Islet precursor cell (in vitro differentiated cells): ENCODE results near the gene PRR7.

Experiments
- DNase-seq: peaks from one replicate; pipeline ENCODE4 v3.0.0-alpha.2; 2018

The PRR7 gene

DNA sequence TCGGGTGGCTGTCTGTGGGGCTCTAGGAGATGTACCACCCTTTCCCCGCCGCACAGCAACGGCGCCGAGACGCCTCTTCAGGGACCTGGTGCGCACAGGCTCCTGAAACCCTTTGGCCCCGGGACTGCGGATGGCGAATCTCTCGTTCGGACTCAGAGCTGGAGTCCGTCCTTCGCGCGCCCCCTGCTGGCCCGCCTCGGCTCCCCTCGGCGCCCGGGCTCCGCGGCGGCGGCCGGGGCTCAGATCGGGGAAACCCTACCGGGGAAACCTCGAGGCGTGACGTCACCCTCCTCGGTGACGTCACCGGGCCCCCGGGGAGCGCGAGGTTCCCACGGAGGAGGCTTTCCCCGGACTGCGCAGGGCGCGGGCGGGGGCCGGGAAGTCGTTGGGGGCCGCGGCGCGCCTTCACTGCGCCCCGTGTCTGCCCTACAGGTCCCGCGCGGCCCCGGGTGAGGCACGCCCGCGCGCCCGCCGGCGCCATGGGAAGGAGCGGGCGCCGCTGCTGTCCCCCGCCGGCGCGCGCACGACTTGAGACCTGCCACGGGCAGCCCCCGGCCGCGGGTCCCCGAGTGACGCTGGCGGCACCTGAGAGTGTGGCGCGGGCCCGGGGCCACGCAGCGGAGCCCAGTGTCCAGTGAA, 7.9 kb downstream of the PRR7 start:
- DNase-seq = peak; percentile 94

DNA sequence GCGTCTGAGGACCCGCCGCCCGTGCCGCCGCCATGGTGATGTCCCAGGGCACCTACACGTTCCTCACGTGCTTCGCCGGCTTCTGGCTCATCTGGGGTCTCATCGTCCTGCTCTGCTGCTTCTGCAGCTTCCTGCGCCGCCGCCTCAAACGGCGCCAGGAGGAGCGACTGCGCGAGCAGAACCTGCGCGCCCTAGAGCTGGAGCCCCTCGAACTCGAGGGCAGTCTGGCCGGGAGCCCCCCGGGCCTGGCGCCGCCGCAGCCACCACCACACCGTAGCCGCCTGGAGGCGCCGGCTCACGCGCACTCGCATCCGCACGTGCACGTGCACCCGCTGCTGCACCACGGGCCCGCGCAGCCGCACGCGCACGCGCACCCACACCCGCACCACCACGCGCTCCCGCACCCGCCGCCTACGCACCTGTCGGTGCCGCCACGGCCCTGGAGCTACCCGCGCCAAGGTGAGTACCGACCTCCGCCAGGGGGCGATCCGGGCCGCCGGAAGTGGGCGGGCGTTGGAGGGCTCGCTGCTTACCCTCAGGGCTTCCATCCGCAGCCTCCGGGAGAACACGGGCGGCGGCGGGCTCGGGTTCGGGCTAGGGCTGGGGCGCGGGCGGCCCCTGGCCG, 8.5 kb downstream of the PRR7 start:
- peak; percentile 90 for DNase-seq

DNA sequence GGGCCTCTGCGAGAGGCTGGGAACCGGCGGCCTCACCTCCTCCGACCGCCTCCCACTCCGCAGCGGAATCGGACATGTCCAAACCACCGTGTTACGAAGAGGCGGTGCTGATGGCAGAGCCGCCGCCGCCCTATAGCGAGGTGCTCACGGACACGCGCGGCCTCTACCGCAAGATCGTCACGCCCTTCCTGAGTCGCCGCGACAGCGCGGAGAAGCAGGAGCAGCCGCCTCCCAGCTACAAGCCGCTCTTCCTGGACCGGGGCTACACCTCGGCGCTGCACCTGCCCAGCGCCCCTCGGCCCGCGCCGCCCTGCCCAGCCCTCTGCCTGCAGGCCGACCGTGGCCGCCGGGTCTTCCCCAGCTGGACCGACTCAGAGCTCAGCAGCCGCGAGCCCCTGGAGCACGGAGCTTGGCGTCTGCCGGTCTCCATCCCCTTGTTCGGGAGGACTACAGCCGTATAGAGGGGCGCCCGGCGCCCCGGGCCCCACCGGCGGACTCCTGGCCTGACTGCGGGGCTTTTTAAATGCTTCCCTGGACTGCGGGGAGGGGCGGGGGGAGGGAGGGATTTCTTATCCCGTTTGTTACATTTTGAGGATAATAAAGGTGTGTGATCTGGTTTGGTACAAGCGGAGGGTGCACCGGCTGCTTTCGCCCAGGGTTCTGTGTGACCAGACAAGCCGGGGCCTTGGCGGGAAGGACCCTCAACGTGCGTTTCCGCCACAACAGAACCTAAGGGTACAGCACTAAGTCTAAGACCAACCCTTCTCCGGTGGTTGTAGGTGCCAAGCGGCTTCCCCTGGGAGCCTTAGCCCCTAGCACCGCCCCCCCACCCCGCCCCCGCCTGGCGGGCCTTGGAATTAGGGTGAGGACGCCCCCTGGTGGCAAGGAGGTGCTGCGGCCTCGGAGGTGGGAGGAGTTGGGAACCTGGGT, 9.3 kb downstream of the PRR7 start:
- peak; percentile 96 for DNase-seq

DNA sequence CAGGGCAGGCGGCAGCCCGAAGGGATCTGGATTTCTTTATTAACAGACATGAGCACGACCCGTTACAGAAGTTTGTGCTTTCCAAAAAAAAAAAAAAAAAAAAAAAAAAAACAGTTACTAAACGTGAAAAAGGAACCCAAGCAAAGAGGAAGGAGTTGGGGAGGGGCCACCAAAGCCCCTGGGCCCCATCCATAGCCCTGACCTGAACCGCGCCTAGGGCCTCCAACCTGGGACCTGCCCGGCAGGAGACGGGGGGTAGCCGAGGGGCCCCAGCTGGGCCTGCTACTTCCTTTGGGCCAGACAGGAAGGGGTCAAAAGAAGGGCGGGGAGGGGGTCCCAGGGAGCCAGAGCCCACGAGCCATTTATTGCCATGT, 10.0 kb downstream of the PRR7 start:
- no peak for DNase-seq

DNA sequence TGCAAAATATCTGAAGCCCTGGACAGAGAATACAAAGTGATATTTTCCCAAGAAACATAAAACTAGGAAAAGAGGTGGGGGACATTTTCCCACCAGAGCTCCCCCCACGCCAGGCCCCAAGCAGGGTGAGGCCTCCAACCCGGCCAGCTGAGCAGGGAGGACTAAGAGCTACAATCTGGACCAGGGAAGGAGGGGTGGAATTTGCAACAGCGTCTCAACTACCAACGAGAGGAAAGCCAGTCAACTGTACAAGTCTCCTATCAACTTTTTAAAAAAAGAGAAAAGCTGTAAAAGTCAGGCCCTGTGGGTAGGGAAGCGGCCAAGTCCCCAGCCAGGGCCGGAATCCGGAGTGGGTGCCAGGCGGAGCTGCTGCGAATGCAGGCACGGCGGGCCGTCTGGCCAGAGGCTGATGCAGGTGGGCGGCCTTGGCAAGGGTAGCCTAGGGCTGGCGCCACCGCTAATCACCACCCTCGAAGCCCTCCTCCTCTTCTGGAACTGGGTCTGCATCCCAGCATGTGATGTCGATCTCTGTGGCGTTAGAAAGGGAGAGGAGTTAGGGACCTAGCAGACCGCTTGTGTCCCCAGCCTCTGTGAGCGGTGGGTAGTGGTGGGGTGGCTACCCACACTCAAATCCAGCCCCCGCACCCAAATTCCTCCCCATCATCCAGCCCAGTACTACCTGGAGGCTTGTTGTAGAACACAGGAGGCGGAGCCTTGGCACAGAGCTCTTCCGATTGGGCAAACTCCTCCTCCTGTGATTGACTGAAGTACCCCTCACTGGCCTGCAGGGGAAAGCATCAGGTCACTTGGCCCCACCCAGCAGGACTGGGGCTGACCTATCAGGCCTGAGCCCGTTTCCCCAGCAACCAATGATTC, 10.6 kb downstream of the PRR7 start:
- peak; percentile 98 for DNase-seq

DNA sequence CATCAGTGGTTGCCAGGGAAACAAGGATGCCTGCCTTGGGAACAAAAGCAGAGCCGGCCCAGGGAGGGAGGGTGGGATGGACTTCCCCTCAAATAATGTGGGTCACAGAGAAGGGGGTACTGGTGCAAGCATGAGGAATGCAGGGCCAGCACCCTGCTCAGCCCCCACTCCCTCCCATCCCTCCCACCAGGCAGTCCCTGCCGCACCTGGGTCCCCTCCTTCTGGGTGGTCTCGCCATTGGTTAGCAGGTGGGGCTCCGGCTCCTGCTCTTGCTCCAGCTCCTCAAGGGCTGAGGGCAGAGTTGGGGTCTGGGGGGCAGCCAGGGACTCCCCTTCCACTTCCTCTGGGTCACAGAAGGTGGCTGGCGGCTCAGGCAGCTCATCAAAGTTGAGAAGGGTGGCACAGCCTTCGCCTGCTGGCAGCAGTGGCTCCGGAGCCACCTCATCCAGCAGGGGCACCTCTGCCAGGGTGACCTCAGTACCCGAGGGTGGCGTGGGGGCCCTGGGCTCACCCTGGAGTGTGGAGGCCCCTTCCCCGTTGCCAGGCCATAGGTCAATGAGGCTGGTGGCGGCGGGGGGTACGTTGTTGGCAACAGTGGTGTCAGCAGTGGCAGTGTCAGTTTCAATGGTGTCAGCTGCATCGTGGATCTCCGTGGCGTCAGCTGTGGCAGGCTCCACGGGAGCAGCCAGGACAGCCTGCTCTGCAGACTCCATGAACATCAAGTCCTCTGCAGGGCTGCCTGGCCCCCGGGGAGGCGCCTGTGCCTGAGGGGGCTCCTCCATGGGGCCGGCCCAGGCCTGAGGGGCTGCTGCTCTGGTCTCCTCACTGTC, 11.5 kb downstream of the PRR7 start:
- DNase-seq = no peak

DNA sequence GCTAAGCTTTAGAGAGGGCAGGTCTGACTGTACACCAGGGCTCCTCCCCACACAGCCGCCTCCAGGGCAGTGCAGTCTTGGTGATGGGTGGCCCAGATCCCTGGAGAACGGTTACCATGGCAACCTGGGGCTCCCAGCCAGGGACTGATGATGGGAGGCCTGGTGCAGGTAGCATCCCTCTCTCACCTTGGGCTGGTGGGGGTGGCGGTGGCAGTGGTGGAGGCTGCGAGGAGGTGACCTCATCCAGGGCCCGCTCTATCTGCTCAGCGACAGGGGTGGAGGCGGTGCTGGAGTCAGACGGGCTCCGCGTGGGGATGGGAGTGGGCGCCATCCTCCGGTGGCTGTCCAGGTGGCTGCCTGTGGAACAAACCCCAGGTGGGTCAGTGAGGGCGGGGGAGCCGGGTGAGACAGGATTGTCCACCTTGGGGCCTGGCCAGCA, 12.3 kb downstream of the PRR7 start:
- DNase-seq = peak; percentile 86

DNA sequence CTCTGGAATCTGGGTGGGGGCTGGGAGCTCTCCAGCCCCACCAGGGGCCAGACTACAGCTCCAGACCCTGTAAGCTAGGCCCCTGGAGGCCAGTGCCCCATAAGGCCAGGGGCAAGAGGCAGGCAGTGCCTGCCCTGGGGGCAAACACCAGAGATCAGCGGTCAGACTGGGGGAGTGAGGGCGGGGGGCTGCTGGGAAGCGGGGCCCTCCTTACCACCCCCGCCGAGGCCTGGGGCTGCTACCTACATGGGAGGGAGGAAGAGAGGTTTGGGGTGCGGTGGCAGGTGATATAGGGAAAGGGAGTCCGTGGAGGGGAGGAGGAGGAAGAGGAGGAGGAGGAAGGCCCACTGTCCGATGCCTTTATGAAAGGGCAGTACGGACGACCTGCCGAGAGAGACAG, 12.7 kb downstream of the PRR7 start:
- DNase-seq = no peak

DNA sequence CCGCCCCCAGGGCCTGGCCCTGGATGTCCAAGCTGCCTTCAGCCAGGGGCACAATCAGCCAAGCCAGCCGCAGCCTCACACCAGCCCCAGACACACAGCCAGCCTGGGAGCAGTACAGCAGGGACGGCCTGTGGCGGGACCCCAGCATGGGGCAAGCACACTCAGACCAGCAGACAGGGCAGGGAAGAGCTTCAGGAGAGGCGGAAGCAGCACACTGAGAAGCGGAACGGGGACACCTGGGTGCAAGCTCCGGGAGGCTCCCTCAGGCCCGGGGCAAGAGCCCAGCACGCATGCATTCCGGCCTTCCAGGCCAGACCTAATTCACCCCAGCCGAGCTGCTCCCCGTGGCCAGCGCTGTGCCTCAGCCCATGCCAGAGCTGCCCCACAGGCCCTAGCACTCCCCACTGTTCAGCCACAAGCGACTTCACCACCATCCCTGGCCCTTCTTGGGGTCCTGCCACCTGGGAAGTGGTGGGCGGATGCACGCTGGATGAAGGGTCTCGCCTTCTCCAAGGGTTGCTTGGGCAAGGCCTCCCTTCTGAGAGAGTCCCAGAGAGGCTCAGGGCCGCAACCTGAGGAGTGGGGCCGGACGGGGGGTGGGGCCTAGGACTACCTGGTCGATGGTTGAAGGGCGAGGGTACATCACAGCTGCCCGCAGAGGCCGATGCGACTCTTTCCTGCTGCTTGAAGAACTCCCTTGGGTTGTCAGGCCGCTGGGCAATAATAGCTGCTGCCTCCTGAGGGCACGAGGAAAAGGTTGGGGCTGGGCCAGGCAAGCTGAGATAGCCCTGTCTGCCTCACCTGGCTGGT, 13.4 kb downstream of the PRR7 start:
- no peak for DNase-seq

DNA sequence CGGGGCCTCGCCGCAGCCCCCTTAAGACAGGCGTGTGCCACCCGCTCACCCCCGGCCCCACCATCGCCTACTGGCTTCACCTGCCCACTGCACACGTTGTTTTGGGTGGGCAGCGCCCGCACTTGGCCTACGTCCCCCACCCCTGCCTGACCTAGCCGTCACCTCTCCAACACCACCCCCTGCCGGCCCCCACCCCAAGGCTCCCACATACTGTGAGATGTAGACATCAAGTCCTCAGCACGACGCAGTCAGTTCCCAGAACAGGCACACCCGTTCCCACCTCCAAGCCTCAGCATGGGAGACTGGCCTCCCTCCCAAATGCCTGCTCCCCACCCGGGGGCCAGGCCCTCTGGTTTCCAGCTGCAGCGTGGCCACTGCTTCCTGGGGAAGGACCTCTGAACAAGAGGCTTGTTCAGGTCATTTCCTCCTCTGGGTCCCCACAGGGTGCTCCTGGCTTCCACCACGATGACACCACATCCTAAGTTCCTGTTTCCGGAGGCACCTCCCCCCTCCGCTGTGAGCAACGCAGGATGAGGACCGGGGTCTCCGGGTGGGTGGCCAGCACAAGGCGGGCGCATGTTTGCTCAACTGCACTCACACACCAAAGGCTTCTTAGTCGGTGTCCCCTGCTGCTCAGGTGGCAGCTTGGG, 15.5 kb downstream of the PRR7 start:
- no peak for DNase-seq

DNA sequence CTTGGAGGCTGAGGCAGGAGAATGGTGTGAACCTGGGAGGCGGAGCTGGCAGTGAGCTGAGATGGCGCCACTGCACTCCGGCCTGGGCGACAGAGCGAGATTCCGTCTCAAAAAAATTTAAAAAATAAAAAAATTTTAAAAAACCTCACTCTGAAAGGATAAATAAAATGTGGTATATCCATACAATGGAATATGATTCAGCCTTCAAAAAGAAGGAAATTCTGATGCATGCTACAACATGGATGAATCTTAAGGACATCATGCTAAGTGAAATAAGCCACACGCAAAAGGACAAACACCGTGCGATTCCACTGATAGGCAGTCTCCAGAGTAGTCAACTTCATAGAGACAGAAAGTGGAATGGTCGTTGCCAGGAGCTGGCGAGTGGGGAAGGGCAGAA, 18.4 kb downstream of the PRR7 start:
- DNase-seq = no peak

DNA sequence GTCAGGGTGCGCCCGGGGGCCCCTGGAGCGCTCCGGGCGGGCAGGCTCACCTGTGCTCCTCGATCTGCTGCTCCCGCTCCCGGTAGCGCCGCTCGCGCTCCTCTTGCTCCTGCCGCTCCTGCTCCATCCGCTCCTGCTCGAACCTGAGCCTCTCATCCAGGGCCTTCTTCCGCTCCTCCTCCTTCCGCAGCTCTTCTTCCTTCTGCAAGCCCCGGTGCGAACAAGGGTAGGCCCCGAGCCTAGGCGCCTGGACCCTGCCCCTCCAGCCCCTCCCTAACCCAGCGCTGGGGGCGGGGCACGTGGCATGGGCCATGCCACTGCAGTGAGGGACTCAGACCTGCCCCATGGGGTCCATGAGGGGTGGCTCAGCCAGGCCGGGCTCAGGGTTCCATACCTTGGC, 20.2 kb downstream of the PRR7 start:
- no peak for DNase-seq

DNA sequence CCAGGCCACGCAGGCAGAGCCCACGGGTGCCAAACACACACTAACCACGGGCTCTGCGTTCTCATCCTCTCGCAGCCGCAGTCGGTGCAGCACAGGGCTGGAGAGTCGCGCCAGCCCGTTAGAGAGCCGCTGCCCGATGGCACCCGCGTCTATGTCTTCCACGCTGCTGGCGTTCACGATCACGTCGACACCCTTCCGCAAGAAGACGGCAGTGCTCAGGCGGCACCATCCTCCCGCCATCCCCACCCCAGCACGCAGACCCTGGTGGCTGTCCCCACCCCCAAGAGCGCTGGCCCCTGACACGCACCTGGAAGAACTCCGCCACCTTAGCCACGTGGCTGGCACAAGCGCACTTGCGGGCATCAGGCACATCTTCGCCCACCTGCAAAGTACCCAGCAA, 20.8 kb downstream of the PRR7 start:
- DNase-seq = no peak

DNA sequence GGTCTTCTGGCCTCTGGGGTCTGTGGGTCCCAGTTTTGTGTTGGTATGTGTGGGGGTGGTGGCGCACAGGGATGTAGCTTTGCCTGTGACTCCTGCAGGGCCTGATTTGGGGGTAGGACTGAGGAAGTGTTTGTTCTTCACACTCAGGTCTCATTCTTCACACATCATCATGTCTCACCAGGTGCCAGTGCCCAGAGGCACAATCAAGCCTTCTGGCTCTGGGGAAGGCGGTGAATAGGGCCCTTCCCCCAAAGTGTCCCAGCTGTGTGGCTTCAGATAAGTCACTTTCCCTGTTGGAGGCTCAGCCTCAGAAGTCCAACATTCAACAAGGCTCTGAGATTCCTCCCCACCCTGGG, 21.7 kb downstream of the PRR7 start:
- DNase-seq = no peak

DNA sequence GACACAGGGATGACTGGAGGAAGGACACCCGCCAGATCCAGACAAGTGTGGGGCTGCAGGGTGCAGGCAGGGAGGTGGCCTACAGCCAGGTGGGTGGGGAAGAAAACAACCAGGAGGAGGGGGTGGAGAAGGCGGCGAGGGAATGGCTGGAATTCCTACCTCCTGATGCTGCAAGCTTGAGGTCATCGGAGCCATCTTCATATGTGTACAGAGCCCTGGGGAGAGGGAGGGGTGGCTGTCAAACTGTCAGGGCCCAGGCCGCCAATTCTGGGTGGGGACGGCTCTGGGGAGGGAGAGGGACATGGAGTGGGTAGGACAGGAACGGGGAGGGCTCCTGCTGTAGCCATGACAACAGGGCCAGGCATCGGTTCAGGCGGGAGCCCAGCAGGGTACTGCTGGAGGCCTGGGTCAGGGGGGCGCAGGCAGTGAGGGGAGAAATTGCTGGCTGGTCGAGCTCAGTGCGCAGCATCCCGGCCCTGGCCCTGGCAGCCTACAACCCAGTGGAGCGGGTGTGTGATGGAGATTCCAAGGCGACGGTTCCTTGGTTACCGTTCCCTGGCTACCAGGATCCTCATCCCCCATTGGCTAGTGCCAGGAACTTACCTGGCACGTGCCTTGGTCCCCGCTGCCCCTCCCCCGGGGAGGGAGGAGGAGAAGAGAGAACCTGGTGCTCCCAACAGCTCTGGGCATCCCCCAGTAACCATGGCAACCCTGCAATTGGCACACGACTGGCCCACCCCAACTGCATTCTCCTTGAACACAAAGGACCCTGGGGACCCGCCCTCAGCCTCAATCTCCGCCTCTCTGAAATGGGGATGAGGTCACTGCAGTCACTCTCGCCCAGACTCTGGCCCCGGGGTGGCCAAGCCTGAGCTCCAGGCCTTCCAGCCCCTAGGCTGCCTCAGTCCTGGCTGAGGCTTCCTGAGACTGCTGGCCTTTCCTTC, 22.3 kb downstream of the PRR7 start:
- DNase-seq = no peak

DNA sequence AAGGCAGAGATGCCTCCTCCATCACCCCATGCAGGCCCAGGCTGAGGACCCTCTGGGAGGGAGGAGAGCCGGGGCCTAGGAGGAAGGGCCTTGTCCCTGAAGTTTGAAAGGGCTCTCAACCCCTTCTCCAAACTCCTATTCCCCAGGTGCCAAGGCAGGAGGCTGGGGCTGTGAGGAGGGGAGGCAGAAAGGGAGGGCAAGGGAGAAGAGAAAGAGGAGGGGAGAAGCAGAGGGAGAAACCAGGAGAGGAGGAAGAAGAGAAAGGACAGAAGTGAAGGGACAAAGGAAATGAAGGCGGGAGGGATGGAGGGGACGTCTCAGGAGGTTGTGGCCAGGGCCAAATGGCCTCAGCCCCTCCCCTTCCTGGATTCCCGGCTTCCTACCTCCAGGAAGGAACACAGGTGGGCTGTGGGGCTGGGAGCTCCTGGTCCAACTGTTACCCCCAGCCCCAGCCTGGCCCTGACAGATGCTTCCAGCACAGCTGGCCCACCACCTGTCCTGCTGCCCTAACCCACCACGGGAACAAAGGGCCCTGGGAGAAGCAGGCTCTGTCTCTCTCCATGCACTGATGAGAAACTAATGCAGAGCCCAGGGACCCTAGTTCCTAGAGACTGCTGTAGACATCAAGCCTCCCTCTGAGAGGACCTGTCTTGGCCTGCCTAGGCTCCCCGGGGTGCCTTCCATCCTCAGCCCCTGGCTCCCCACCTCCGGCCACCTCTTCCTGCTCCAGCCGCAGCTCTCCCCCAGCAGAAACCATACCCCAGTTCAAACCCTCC, 23.3 kb downstream of the PRR7 start:
- no peak for DNase-seq

DNA sequence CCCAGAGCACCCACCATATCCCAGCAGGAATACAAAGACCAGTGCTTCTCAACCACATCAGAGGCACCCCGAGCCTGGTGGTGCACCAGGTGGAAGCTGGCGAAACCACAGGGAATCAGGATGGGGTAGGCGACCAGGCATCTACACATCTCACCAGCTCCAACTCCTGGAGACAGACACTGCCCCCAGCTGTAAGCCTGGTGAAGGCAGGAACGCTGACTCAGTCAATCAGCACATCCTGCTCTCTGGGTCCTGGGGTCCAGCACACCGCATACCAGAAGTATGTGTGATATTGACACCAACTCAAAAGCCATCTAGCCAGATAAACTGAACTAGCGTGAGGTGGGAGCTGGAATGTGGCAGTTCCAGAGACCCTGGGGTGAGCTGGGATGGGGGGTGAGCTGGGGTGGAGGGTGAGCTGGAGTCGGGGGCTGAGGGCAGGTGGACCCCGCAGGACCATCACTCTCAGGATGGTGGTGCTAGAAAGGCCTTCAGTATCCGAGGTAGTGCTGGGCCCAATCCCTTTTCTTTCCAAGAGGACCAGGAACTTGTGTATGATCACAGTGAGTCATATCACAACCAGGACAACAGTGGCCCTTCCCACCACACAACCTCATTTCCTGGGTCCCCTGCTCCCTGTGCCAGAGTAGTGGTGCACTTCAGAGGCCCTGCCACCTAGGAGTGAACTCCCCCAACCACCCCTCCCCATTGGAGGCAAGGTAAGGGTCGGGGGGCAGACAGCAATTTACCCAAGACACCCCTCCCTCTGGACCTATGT, 24.3 kb downstream of the PRR7 start:
- no peak for DNase-seq
